ENCODE data around the gene AJAP1.

AJAP1 gene

GRCh38 chr1:4830707-4831106, 176.3 kb downstream of the AJAP1 start:
- DNase-seq (ENCODE audit: low read depth in 2 of 2) = no peak
- no peak overlapping the region for H3K4me3 ChIP-seq (replicated peaks in 1 of 2; ENCODE audit: low read depth in 2 of 2, low read length in 2 of 2)
- TF ChIP-seq, protein P1, sequence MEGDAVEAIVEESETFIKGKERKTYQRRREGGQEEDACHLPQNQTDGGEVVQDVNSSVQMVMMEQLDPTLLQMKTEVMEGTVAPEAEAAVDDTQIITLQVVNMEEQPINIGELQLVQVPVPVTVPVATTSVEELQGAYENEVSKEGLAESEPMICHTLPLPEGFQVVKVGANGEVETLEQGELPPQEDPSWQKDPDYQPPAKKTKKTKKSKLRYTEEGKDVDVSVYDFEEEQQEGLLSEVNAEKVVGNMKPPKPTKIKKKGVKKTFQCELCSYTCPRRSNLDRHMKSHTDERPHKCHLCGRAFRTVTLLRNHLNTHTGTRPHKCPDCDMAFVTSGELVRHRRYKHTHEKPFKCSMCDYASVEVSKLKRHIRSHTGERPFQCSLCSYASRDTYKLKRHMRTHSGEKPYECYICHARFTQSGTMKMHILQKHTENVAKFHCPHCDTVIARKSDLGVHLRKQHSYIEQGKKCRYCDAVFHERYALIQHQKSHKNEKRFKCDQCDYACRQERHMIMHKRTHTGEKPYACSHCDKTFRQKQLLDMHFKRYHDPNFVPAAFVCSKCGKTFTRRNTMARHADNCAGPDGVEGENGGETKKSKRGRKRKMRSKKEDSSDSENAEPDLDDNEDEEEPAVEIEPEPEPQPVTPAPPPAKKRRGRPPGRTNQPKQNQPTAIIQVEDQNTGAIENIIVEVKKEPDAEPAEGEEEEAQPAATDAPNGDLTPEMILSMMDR (IDR thresholded peaks at IDR 0.05; ENCODE audit: low read depth, low read length) = no peak

DNA sequence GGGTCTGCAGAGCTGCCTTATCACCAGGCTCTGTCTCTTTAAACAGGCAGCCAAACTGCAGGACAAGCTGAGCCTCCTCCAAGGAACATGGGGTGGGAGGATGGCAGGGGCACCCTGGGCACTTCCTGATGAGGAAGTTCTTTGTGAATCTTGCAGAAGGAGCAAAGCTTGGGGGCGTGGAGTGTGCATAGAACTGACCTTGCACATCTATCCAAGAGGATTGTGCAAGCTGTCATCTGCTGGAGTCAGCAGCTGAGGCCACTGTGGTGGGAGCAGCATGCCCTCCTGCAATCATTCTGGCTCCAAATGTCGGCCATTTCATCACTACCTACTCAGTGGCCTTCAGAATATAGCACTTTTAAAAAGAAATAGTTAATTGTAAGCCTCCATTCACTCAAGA, 182.2 kb downstream of the AJAP1 start:
- TF ChIP-seq, protein P1 (IDR thresholded peaks at IDR 0.05; ENCODE audit: low read depth, low read length) = no peak
- no peak for DNase-seq (ENCODE audit: low read depth in 2 of 2)
- H3K4me3 ChIP-seq (replicated peaks in 1 of 2; ENCODE audit: low read depth in 2 of 2, low read length in 2 of 2) = no peak overlapping the region

GRCh38 chr1:4837031-4837600, 182.7 kb downstream of the AJAP1 start:
- no peak for DNase-seq (ENCODE audit: low read depth in 2 of 2)
- TF ChIP-seq, protein P1 (IDR thresholded peaks at IDR 0.05; ENCODE audit: low read depth, low read length) = no peak
- no peak overlapping the region for H3K4me3 ChIP-seq (replicated peaks in 1 of 2; ENCODE audit: low read depth in 2 of 2, low read length in 2 of 2)

DNA sequence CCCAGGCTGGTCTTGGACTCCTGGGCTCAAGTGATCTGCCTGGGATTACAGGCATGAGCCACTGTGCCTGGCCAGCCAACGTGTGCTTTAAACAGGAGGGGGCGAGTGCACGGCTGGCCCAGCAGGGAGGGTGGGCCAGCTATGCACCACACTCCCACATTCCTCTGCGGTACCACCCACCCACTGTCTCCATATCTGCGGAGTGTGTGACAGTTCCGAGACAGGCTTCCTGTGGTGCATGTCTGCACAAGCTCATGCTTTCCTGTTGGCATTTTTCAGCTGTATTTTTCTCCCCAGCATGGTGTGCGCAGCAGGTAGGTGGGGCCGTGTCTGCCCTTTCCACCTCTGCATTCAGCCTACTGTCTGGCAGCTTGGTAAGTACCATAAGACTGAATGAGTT, 183.3 kb downstream of the AJAP1 start:
- no peak overlapping the region for H3K4me3 ChIP-seq (replicated peaks in 1 of 2; ENCODE audit: low read depth in 2 of 2, low read length in 2 of 2)
- no peak for DNase-seq (ENCODE audit: low read depth in 2 of 2)
- TF ChIP-seq, protein P1 (IDR thresholded peaks at IDR 0.05; ENCODE audit: low read depth, low read length) = no peak

DNA sequence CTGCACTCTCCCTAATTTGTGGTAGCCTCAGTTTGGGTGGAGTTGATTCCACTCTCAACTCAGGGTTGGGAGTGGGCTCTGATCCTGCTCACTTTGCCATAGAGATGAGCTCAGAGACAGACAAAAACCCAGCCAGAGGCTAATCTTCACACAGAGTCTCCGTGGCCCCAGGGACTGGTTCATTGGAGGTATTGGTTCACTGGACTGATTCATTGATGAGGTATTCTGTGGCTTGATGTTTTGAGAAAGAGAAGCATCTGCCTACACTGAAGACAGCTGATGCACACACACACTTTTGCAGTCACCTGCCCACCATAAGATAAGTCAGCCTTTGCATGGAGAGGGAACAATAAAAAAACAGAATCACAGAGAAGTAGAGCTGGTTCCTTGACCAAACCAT, 183.8 kb downstream of the AJAP1 start:
- TF ChIP-seq, protein P1 (IDR thresholded peaks at IDR 0.05; ENCODE audit: low read depth, low read length) = no peak
- DNase-seq (ENCODE audit: low read depth in 2 of 2) = no peak
- H3K4me3 ChIP-seq (replicated peaks in 1 of 2; ENCODE audit: low read depth in 2 of 2, low read length in 2 of 2) = no peak overlapping the region

Measured in cardiac fibroblast (primary cell).